BJ (cell line): ENCODE measurements around the gene SAXO1. TPM values are rescaled to one million over a fixed set of nuclear protein-coding genes. Genes with fewer than 3 reads are reported as not detected.

Experiments used
- CTCF ChIA-PET: fragments of 350-600 bp; formaldehyde crosslinking; extraction: SDS; loops from one replicate; lab custom pipeline; 2021; ENCODE audit warnings: antibody characterized with exemption, inconsistent platforms; lab: Yijun Ruan, JAX
- POLR2A ChIA-PET: fragments of 300-600 bp; sonication (Branson Sonifier 250); formaldehyde crosslinking; extraction: SDS; loops from one replicate; lab custom pipeline; 2021; ENCODE audit warnings: antibody characterized with exemption; lab: Charles Lee
- DNase-seq: peaks from one replicate; pipeline ENCODE4 v3.0.0-alpha.2; 2011; ENCODE audit warnings: low read depth
- H3K27me3 ChIP-seq: 2 replicates; pipeline ENCODE4 v1.6.0; 2011; ENCODE audit warnings: low read length; ENCODE audit not compliant: control insufficient read depth, insufficient read depth
- H3K36me3 ChIP-seq: 2 replicates; pipeline ENCODE4 v1.5.1; 2011; ENCODE audit warnings: low read length; ENCODE audit not compliant: control insufficient read depth, insufficient read depth
- H3K4me3 ChIP-seq: 2 replicates; pipeline ENCODE4 v1.5.1; 2011; ENCODE audit warnings: low read depth, mild to moderate bottlenecking, control low read depth, low read length
- CTCF ChIP-seq: IDR thresholded peaks from 2 replicates; pipeline ENCODE4 v1.5.1; 2011; ENCODE audit warnings: low read depth, mild to moderate bottlenecking, control low read depth, inconsistent platforms, low read length, moderate library complexity; ENCODE audit not compliant: insufficient read depth
- polyA plus RNA-seq: library from polyadenylated mRNA; depleted of rRNA; stranded (reverse); fragments of >200 nt; gene quantifications from 2 replicates; pipeline ENCODE4 v1.2.3, GENCODE V29; 2011

SAXO1 gene
- polyA plus RNA-seq, 1 experiment = not detected

DNA sequence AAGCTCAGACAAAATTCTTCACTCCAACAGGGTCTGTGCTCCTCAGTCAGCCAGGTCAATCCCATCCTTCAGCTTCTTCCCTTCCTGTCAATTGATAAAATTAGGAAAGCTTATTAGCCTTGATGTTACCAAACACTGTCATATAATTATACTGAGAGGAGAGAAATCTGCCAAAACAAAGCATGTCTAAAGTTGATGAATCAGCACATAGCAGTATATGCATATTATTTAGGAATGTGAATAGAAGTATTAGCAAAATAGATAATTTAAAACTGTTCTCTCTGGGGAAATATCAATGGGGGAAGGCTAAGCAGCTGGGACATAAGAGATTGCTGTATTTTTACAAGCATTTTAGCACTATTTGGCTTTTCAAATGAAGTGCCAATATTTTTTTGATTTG lies 107.1 kb downstream of the SAXO1 start:
- H3K36me3 ChIP-seq = no peaks in the 10 kb centered on the region
- ChIA-PET POLR2A (no interaction called here), CTCF (interaction anchor here (1.1 kb wide), 1 partner anchor 17 kb away, joined by 3 read pairs; no protein-coding TSS in a partner anchor)
- H3K27me3 ChIP-seq = no peaks in the 10 kb centered on the region
- DNase-seq = no peak
- no peak overlapping the region for H3K4me3 ChIP-seq
- no peak for TF ChIP-seq CTCF

DNA sequence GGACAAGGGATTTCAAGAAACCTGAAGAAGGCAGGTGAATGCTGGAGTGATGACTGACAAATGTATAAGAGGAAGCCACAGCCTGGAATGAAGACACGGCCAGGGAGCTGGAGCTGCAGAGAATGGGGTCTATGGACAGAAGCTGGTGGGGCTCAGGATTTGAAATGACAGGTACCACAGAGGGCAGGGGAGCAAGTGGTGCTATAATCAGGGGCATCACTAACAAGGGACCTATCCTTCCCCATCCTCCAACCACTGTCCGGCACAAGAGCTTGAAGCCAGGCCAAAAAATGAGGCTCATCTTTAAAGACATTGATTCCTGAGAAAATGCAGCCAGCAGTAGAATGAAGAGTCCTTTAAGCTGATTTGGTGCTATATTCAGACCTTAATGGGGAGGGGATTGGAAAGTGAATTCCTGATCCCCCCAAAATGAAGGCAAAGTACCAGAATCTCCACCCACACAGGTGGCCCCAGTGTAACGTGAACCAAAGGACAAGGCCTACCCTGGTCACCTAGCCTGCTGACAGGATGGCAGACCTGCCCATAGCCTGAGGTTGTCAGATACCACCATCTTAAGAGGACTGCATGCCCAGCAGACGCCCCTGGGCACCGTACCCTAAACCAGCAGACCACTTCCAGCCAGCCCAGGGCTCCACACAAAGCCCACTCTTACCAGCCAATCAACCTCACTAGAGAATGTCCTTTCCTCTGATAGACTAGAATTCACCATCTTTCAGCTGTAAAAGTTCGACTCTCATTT lies 109.2 kb downstream of the SAXO1 start:
- POLR2A ChIA-PET = no interaction called here
- CTCF ChIA-PET = interaction anchor here (0.9 kb wide), 1 partner anchor 626 kb away, joined by 4 read pairs; no protein-coding TSS in a partner anchor
- no peaks in the 10 kb centered on the region for H3K36me3 ChIP-seq
- TF ChIP-seq CTCF = no peak
- H3K4me3 ChIP-seq = no peak overlapping the region
- no peaks in the 10 kb centered on the region for H3K27me3 ChIP-seq
- no peak for DNase-seq

- Histone ChIP-seq H3K27me3 (no peaks in the 10 kb centered on the region), H3K36me3 (no peaks in the 10 kb centered on the region), H3K4me3 (no peak overlapping the region)
- DNase-seq = no peak
- ChIA-PET POLR2A (no interaction called here), CTCF (interaction anchor here (0.9 kb wide), 1 partner anchor 625 kb away, joined by 4 read pairs; no protein-coding TSS in a partner anchor)
- TF ChIP-seq CTCF = no peak
Measured at GRCh38 chr9:18923167-18923566, 109.8 kb downstream of the SAXO1 start.

DNA sequence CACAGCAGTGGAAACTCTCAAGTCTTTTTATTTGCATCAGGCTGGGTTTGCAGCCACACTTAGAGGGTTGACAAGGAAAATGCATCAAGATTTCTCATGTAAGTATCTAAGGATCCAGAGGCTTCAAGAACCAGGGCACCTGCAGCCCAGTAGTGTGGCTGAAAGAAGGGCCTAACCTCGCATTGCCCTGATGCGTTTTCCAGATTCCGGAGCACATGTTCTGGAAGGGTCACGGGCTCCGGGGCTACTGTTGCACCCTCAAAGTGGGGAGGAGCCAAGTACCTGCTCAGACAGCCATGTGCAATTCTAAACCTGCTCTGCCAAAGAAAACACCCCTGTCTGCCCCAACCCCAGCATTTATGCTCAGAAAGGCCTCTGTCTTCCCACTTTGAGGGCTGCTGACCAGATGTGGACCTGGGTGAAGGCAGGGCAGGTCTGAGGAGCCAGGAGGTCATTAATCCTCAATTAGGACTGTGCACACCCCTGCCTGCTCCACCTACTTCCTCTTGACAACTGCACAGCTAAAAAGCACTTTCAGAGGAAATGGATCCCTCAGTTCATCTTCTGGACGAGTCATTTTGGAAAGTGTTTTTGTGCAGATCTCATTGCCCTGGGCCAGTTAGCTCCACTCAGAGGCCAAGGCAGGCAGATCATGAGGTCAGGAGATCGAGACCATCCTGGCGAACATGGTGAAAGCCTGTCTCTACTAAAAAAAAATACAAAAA lies 110.7 kb downstream of the SAXO1 start:
- Histone ChIP-seq H3K27me3 (no peaks in the 10 kb centered on the region), H3K36me3 (no peaks in the 10 kb centered on the region), H3K4me3 (no peak overlapping the region)
- no peak for DNase-seq
- CTCF ChIA-PET = interaction anchor here (0.9 kb wide), 1 partner anchor 624 kb away, joined by 4 read pairs; no protein-coding TSS in a partner anchor
- TF ChIP-seq CTCF = no peak
- POLR2A ChIA-PET = no interaction called here

GRCh38 chr9:18921366-18922075 lies 111.5 kb downstream of the SAXO1 start:
- no peak for TF ChIP-seq CTCF
- peak; percentile 48 for DNase-seq
- Histone ChIP-seq H3K4me3 (no peak overlapping the region), H3K36me3 (no peaks in the 10 kb centered on the region), H3K27me3 (no peaks in the 10 kb centered on the region)
- POLR2A ChIA-PET = no interaction called here
- CTCF ChIA-PET = interaction anchor here (1.2 kb wide), 1 partner anchor 562 kb away, joined by 3 read pairs; no protein-coding TSS in a partner anchor
